ENCODE data around the gene DSCAM. TPM values are rescaled to one million over a fixed set of nuclear protein-coding genes. Genes with fewer than 3 reads are reported as not detected.
"Not testable (repeated sequence)": the region's sequence is repeated elsewhere in the genome, so short reads cannot be mapped to it uniquely, and the experiment has no call there.

Gene DSCAM, protein sequence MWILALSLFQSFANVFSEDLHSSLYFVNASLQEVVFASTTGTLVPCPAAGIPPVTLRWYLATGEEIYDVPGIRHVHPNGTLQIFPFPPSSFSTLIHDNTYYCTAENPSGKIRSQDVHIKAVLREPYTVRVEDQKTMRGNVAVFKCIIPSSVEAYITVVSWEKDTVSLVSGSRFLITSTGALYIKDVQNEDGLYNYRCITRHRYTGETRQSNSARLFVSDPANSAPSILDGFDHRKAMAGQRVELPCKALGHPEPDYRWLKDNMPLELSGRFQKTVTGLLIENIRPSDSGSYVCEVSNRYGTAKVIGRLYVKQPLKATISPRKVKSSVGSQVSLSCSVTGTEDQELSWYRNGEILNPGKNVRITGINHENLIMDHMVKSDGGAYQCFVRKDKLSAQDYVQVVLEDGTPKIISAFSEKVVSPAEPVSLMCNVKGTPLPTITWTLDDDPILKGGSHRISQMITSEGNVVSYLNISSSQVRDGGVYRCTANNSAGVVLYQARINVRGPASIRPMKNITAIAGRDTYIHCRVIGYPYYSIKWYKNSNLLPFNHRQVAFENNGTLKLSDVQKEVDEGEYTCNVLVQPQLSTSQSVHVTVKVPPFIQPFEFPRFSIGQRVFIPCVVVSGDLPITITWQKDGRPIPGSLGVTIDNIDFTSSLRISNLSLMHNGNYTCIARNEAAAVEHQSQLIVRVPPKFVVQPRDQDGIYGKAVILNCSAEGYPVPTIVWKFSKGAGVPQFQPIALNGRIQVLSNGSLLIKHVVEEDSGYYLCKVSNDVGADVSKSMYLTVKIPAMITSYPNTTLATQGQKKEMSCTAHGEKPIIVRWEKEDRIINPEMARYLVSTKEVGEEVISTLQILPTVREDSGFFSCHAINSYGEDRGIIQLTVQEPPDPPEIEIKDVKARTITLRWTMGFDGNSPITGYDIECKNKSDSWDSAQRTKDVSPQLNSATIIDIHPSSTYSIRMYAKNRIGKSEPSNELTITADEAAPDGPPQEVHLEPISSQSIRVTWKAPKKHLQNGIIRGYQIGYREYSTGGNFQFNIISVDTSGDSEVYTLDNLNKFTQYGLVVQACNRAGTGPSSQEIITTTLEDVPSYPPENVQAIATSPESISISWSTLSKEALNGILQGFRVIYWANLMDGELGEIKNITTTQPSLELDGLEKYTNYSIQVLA (N-terminal part only)
- under 0.01 TPM in 1 of 2 replicates, not detected in the other for total RNA-seq

DNA sequence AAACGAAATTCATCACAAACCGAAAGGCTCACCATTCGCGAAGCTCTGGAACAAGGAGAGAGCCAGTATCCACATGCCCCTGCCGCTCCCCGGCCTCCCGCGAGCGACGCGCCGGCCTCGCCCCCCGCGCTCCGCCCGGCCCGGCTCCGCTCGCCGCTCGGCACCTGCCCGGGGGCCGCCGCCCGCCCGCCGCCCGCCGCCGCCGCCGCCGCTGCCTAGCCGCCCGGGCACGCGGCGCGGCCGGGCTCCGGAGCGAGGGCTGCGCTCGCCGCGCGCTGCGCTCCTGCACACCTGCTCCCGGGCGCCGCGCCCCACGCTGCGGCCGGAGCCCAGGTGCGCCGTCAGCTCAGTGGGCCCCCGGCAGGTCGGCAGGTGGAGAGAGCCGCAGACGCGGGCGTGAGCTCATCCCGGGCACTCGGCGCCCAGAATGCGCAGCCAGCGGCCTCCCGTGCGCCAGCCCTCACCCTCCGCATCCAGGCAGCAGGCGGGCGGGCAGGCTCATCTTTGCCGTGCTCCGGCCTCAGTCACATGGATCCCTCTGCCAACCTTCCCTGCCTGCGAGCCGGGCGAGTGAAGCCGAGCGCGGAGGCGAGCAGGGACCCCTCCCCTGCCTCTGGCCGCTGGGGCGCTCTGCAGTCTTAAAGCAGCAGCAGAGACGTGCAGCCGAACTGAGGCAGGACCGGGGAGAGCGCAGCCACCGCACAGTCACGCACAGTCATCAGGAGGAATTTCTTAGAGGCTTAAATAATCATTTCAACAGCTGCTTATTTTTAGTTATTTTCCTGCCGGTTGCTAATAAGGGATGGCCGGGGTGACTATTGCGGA is at the start of gene DSCAM:
TSS of gene DSCAM (minus strand) at position 572 of the 825 bp plus-strand sequence. CDS start at position 75, 497 bp downstream.
- no peak for DNase-seq (ENCODE audit: low read depth in 2 of 2)

GRCh38 chr21:40895697-40896096 is 48.7 kb upstream of the DSCAM start:
- not testable (repeated sequence) for DNase-seq (ENCODE audit: low read depth in 2 of 2)

GRCh38 chr21:40886931-40887330 is 40.0 kb upstream of the DSCAM start:
- no peak for DNase-seq (ENCODE audit: low read depth in 2 of 2)

- no peak for DNase-seq (ENCODE audit: low read depth in 2 of 2)
Observed at GRCh38 chr21:40886006-40886405, 39.0 kb upstream of the DSCAM start.

DNA sequence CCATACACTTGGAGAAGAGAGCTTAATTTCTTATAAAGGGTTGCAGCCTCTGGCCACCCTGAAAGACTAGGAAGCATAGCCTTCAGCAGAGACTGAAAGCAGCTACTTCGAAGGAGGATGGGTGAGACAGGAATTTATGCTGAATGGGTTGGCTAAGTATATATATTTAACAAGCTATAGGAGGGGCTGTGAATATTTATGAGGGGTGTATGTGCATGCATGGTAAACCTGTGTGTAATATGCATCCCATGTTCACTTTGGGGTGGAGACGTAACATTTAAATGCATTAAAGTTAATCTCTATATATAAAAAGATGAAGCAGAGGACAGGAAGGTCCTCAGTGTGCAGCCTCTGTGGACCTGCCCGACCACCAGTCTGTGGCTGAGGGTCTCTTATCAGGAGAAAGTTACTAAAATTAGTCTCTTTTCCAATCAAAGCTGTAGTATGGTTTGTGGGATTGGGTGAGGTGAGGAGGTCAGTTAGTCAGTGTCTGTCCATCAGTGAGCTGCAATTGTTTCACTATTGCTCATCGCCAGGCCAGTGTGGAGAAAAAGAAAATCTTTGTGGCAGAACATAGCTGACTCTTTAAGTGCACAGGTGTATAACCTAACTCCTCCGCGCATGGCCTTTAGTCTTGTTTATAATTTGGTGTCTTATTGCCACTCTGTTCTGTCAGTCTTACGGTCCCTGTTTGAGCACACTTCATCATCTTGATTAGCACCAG is 35.4 kb upstream of the DSCAM start:
- DNase-seq (ENCODE audit: low read depth in 2 of 2): no peak

GRCh38 chr21:40881767-40882166 is 34.8 kb upstream of the DSCAM start:
- no peak for DNase-seq (ENCODE audit: low read depth in 2 of 2)

DNA sequence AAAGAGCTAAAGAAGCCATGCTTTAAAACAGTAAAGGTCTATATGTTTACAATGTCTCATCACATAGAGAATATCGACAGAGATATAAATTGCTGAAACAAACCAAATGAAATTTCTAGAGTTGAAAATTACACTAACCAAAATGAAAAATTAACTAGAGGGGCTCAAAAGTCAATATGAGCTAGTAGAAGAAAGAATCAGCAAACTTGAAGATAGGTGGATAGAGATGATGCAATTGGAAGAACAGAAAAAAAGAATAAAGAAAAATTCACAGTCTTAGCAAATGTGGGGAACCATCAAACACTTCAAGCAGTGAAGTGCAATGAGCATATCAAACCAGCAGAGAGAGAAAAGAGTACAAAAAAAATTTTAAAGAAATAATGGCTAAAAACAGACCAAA is 24.1 kb upstream of the DSCAM start:
- no peak for DNase-seq (ENCODE audit: low read depth in 2 of 2)

DNA sequence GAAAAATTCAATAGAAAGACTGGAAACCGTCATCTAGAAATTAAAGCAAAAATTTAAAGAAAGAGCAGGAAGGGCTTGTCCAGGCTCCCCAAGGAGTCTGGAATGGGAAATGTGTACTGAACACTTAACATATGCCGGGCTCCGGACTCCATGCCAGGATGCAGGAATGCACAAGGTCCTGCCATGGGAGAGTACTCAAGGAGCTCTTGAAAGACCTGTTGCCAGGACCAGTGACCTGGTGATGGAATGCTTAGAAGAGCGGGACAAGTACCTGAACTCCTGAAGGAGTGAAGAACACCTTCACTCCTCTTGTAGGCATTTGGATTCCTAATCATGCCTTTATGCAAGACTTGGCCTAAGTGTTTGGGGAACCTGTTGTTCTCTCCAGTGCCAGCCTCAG is 16.9 kb upstream of the DSCAM start:
- DNase-seq (ENCODE audit: low read depth in 2 of 2): no peak

DNA sequence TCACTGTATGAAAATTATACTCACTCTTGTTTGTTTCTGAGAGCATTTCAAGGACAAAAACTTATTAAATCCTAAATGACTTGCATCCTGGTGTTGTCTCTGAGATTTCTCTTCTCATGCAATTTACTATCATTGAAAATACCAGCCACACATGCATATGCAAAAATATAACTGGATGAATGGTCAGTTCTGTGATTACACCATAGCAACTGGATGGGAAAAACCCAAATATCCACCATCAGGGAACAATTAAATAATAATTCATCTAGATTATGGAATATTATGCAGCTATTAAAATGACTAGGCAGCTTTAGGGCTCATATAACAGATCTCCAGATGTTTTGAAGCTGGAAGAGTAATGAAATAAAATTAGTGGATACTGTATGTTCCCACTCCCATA is 11.6 kb upstream of the DSCAM start:
- DNase-seq (ENCODE audit: low read depth in 2 of 2): no peak

- no peak for DNase-seq (ENCODE audit: low read depth in 2 of 2)
Observed at GRCh38 chr21:40853956-40854688, 7.2 kb upstream of the DSCAM start.

DNA sequence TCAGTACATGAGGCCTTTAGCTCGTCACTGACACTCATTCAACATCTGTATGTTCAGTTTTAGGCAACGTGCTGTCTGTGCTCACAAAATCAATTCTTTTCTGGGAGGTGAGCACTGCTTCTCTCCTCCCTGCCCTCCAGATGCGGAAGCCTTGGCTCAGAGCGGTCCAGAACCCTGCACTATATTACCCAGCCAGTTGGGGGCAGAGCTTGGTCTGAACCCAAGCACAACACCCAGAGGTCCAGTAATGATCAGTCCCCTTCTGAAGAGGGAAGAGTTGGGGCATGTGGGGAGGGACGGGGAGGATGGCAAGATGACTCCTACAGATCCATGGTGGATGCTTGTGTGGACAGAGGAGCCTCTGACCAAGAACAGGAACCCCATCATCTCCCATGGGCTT is 5.6 kb upstream of the DSCAM start:
- no peak for DNase-seq (ENCODE audit: low read depth in 2 of 2)

DNA sequence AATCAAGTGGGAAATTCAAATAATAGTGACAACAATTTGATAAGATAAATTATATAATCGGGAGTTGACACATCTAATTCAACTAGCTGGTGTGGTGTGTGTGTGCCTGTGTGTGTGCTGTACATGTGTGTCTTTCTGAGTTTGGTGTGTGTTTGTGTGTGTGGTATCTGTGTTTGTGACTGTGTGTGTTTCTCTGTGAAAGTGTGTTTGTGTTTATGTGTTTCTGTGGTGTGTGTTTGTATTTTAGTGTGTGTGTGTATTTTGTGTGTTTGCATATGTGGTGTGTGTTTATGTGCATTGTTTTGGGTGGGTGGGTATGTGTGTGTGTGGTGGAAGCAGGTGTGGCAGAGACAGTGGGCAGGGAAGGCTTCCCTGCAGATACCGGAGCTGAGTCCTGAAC is 4.8 kb upstream of the DSCAM start:
- DNase-seq (ENCODE audit: low read depth in 2 of 2): no peak

- no peak for DNase-seq (ENCODE audit: low read depth in 2 of 2)
Observed at GRCh38 chr21:40850071-40850470, 3.1 kb upstream of the DSCAM start.

DNA sequence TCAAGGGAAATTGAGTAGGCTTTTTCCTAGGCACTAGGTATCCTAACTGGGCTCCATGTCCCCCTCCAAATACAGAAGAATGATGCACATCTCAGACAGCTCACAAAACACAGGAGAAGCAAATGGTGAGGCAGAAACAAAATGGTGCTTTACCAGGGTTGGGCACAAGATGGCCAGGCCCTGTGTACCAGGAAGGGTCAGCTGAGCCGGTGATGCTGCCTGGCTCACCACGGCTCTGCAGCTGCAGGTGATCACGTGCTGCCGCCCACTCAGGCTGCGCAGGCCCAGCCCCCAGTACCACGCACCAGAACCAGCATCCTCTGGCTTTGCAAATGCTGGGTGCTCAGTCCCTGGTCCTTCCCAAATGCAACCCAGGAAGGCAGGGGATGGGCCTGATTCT is 993 bp upstream of the DSCAM start:
- DNase-seq (ENCODE audit: low read depth in 2 of 2): no peak

GRCh38 chr21:40846103-40846502 is 855 bp downstream of the DSCAM start:
- no peak for DNase-seq (ENCODE audit: low read depth in 2 of 2)

GRCh38 chr21:40845441-40845995 is 1.4 kb downstream of the DSCAM start:
- DNase-seq (ENCODE audit: low read depth in 2 of 2): no peak

DNA sequence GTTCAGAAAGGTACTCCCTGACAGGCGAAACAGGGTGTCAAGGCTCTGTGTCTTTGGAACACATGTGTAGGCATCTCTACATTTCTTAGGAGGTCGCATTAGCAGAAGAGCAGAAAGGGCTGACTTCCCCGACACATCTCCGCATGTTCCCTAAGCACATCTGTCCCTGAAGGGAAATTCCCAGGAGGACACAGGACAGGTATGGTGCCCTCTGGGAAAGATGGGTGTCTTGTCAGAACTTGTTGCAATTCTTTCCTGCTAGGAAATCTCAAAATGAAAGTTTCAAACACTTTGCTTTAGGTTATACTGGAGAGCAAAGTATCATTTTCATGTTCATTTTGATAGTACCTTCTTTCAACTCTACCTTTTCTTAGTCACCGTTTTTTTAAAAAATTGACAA is 2.0 kb downstream of the DSCAM start:
- DNase-seq (ENCODE audit: low read depth in 2 of 2): no peak

DNA sequence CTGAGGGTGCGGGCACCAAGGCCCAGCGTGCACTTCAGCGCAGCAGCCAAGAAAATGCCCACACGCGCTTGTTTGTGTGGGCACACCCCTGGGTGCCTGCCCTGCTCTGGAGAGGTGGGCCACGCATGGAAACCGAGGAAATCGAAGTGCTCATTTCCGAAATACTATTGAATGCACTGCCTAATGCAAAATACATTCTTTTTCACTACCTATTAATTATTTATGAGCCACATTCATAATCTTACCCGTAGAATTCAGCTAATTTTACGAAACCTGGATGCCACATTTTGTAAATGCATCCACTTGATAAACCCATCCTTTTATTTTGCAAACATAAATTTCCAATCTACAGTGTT is 4.8 kb downstream of the DSCAM start:
- DNase-seq (ENCODE audit: low read depth in 2 of 2): no peak

DNA sequence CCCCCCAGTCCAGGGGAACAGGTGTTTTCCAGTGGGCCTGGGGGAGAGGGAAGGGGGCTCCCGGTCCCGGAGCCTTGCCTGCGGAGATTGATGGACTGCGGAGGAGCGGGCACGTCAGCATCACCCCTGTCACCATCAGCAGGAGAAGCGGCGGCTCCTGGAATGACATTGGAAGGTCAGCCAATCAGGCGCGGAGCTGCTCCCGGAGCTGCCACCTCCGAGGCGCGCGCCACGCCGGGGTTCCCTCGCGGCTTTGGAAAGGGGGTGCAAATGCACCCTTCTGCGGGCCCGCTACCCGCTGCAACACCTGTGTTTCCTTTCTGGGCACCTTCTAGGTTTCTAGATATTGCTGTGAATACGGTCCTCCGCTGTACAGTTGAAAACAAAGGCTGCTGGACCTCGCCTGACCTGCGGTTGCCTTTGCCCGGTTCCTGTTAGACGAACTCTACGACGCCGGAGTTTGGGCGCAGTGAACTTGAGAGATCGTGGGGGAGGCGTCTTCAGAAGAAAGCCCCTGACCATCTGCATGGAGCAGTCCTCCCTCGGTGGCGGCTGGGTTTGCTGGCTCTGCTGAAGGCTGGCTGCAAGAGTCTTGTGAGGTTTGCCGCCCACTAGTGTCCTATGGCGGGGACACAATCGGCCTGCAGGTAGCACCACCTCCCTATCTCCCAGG is 5.3 kb downstream of the DSCAM start:
- no peak for DNase-seq (ENCODE audit: low read depth in 2 of 2)
